Mesenchymal stem cell (in vitro differentiated cells and primary cell): Measurements from ENCODE around the gene FGF10.

ENCODE experiments used
- DNase-seq: peaks from one replicate; pipeline ENCODE4 v3.0.0-alpha.2; 2013
- H2AFZ ChIP-seq: one replicate; pipeline ENCODE4 v1.6.1; 2013; ENCODE audit warnings: low read depth, mild to moderate bottlenecking, control low read depth, inconsistent platforms, low read length, moderate library complexity
- H2AK5ac ChIP-seq: 2 replicates; pipeline ENCODE4 v1.6.1; 2013; ENCODE audit warnings: low read length, moderate library complexity, mild to moderate bottlenecking, inconsistent platforms; ENCODE audit not compliant: severe bottlenecking
- H2BK120ac ChIP-seq: one replicate; pipeline ENCODE4 v1.6.1; 2013; ENCODE audit warnings: low read depth, mild to moderate bottlenecking, inconsistent platforms, low read length, moderate library complexity
- H2BK12ac ChIP-seq, 2 experiments: one replicate each; pipeline ENCODE4 v1.6.1; 2013; ENCODE audit warnings: inconsistent platforms in 2 of 2, low read length in 2 of 2, mild to moderate bottlenecking in 2 of 2, moderate library complexity in 2 of 2, control low read depth in 1 of 2
- H2BK15ac ChIP-seq: one replicate; pipeline ENCODE4 v1.6.1; 2013; ENCODE audit warnings: mild to moderate bottlenecking, low read depth, inconsistent platforms; ENCODE audit not compliant: poor library complexity, severe bottlenecking
- H2BK5ac ChIP-seq: 2 replicates; pipeline ENCODE4 v1.6.1; 2013; ENCODE audit warnings: low read depth, mild to moderate bottlenecking, low read length, control low read depth, inconsistent platforms; ENCODE audit not compliant: poor library complexity, severe bottlenecking
- H3K14ac ChIP-seq, 2 experiments: one replicate each; pipeline ENCODE4 v1.6.1; 2013; ENCODE audit warnings: inconsistent platforms in 2 of 2, low read length in 2 of 2, control low read depth in 1 of 2, mild to moderate bottlenecking in 1 of 2, moderate library complexity in 1 of 2
- H3K18ac ChIP-seq, 2 experiments: one replicate each; pipeline ENCODE4 v1.6.1; 2013; ENCODE audit warnings: inconsistent platforms in 2 of 2, low read length in 2 of 2, control low read depth in 1 of 2, low read depth in 1 of 2, mild to moderate bottlenecking in 1 of 2
- H3K23ac ChIP-seq, 2 experiments: one replicate each; pipeline ENCODE4 v1.6.1; 2013; ENCODE audit warnings: inconsistent platforms in 2 of 2, low read length in 2 of 2, mild to moderate bottlenecking in 2 of 2, moderate library complexity in 2 of 2, control low read depth in 1 of 2
- H3K27ac ChIP-seq: 2 replicates; pipeline ENCODE4 v1.5.1; 2013; ENCODE audit warnings: mild to moderate bottlenecking, moderate library complexity, low read length, control low read depth, inconsistent platforms; ENCODE audit not compliant: poor library complexity, severe bottlenecking
- H3K27me3 ChIP-seq, 2 experiments: 2 replicates each; pipeline versions ENCODE4 v1.6.1 to v1.7.0; 2013; ENCODE audit warnings: low read length in 2 of 2, mild to moderate bottlenecking in 2 of 2, moderate library complexity in 2 of 2, control low read depth in 1 of 2, inconsistent platforms in 1 of 2; ENCODE audit not compliant: control insufficient read depth in 1 of 2, insufficient read depth in 1 of 2
- H3K36me3 ChIP-seq, 2 experiments: 2 replicates each; pipeline versions ENCODE4 v1.6.1 to v1.7.0; 2013; ENCODE audit warnings: low read length in 2 of 2, control low read depth in 1 of 2, inconsistent platforms in 1 of 2, low read depth in 1 of 2, mild to moderate bottlenecking in 1 of 2; ENCODE audit not compliant: insufficient read depth in 2 of 2, control insufficient read depth in 1 of 2
- H3K4ac ChIP-seq, 2 experiments: one replicate each; pipeline ENCODE4 v1.6.1; 2013; ENCODE audit warnings: inconsistent platforms in 2 of 2, low read length in 2 of 2, mild to moderate bottlenecking in 2 of 2, moderate library complexity in 2 of 2, control low read depth in 1 of 2, low read depth in 1 of 2
- H3K4me1 ChIP-seq: 2 replicates; pipeline ENCODE4 v1.6.1; 2013; ENCODE audit warnings: low read depth, low read length, control low read depth; ENCODE audit not compliant: control insufficient read depth, insufficient read depth
- H3K4me2 ChIP-seq: 2 replicates; pipeline ENCODE4 v1.6.1; 2013; ENCODE audit warnings: low read length, mild to moderate bottlenecking, inconsistent platforms; ENCODE audit not compliant: poor library complexity, severe bottlenecking
- H3K4me3 ChIP-seq, 2 experiments: 2 replicates each; pipeline versions ENCODE4 v1.5.1 to v1.7.0; 2013; ENCODE audit warnings: low read length in 2 of 2, mild to moderate bottlenecking in 2 of 2, control low read depth in 1 of 2, low read depth in 1 of 2; ENCODE audit not compliant: insufficient read depth in 1 of 2
- H3K79me1 ChIP-seq: replicated peaks from 2 replicates; pipeline ENCODE4 v1.6.1; 2013; ENCODE audit warnings: mild to moderate bottlenecking, control low read depth, low read length, inconsistent platforms; ENCODE audit not compliant: poor library complexity, severe bottlenecking
- H3K9ac ChIP-seq: 2 replicates; pipeline ENCODE4 v1.7.0; 2013; ENCODE audit warnings: mild to moderate bottlenecking, low read length, moderate library complexity
- H3K9me3 ChIP-seq: 2 replicates; pipeline ENCODE4 v1.7.0; 2013; ENCODE audit warnings: mild to moderate bottlenecking, low read length; ENCODE audit not compliant: control insufficient read depth
- H4K8ac ChIP-seq: one replicate; pipeline ENCODE4 v1.6.1; 2013; ENCODE audit warnings: inconsistent platforms, mild to moderate bottlenecking, low read length, moderate library complexity
- H4K91ac ChIP-seq: one replicate; pipeline ENCODE4 v1.6.1; 2013; ENCODE audit warnings: mild to moderate bottlenecking, low read length, inconsistent platforms
- WGBS: methylation state at CpG from one replicate; pipeline ENCODE4 v1.1.7; 2013; ENCODE audit warnings: mixed read lengths; 5-methylcytosine and 5-hydroxymethylcytosine counted together

FGF10 gene

DNA sequence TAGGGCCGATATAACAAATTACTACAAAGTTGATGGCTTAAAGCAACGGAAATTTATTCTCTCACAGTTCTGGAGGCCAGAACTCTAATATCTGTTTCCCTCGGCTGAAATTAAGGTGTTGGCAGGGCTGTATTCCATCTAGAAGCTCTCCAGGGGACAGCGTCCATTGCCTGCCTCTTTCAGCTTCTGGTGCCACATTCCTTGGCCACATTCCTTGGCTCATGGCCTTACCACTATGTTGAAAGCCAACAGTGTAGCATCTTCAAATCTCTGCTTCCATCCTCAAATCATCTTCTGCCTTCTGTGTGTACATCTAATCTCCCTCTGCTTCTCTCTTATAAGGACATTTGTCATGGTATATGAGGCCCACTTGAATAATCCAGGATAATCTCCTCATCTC lies 17.2 kb downstream of the FGF10 start:
- Histone ChIP-seq H3K27ac (no peak overlapping the region), H3K9me3 (peaks cover 6% of the 10 kb centered on the region), H4K91ac (no peak overlapping the region), H3K18ac (no peak overlapping the region), H3K4me3 (no peak overlapping the region), H3K23ac (no peak overlapping the region), H3K36me3 (no peaks in the 10 kb centered on the region), H3K9ac (no peak overlapping the region), H2BK120ac (no peak overlapping the region), H2BK15ac (no peak overlapping the region), H3K79me1 (no peaks in the 10 kb centered on the region), H2BK5ac (no peak overlapping the region), H2BK12ac (no peak overlapping the region), H3K4me1 (no peaks in the 10 kb centered on the region), H3K14ac (no peak overlapping the region), H2AK5ac (no peak overlapping the region), H2AFZ (no peak overlapping the region), H3K4ac (no peak overlapping the region), H4K8ac (no peak overlapping the region), H3K4me2 (no peak overlapping the region), H3K27me3 (no peaks in the 10 kb centered on the region)
- DNase-seq, result no peak
- WGBS, result 86% methylated on average over 4 of the region's 4 CpGs

DNA sequence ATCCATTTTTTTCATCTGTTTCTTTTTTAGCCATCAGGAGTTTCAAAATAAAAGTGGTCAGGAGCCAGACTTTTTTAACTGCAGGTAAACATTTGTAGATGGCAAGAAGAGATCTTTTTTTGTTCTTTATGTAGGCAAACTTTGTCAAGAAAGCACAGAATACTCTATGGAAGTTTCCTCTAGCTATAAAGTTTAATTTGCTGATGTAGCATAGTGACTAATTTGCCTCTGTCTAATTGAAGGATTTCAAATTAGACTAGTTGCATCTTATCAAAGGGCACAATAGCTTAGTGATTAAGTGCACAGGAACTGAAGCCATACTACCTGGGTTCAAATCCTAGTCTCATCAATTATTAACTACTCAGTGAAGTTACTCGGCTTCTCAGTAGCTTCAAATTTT lies 22.0 kb downstream of the FGF10 start:
- no peak overlapping the region for H2AFZ ChIP-seq
- no peak overlapping the region for H4K8ac ChIP-seq
- H2BK120ac ChIP-seq, result no peak overlapping the region
- H3K9me3 ChIP-seq, result no peaks in the 10 kb centered on the region
- H3K4ac ChIP-seq, result no peak overlapping the region
- no peak overlapping the region for H3K23ac ChIP-seq
- H3K79me1 ChIP-seq, result no peaks in the 10 kb centered on the region
- H3K9ac ChIP-seq, result no peak overlapping the region
- H3K18ac ChIP-seq, result no peak overlapping the region
- no peak overlapping the region for H3K27ac ChIP-seq
- no peak overlapping the region for H2BK5ac ChIP-seq
- H3K4me3 ChIP-seq, result no peak overlapping the region
- no peak overlapping the region for H3K14ac ChIP-seq
- H3K27me3 ChIP-seq, result no peaks in the 10 kb centered on the region
- H2AK5ac ChIP-seq, result no peak overlapping the region
- no peak for DNase-seq
- no peak overlapping the region for H3K4me2 ChIP-seq
- H2BK15ac ChIP-seq, result no peak overlapping the region
- no peaks in the 10 kb centered on the region for H3K4me1 ChIP-seq
- H4K91ac ChIP-seq, result no peak overlapping the region
- WGBS, result no CpG with 5 or more reads among the region's 1 CpG
- no peaks in the 10 kb centered on the region for H3K36me3 ChIP-seq
- no peak overlapping the region for H2BK12ac ChIP-seq

GRCh38 chr5:44365345-44365744 lies 23.9 kb downstream of the FGF10 start:
- Histone ChIP-seq H2AFZ (no peak overlapping the region), H2AK5ac (no peak overlapping the region), H4K91ac (no peak overlapping the region), H3K9ac (no peak overlapping the region), H3K4me1 (no peaks in the 10 kb centered on the region), H2BK15ac (no peak overlapping the region), H3K79me1 (no peaks in the 10 kb centered on the region), H2BK12ac (no peak overlapping the region), H3K14ac (no peak overlapping the region), H3K9me3 (no peaks in the 10 kb centered on the region), H3K18ac (no peak overlapping the region), H3K27me3 (no peaks in the 10 kb centered on the region), H4K8ac (no peak overlapping the region), H3K23ac (no peak overlapping the region), H3K4me3 (no peak overlapping the region), H3K36me3 (no peaks in the 10 kb centered on the region), H2BK5ac (no peak overlapping the region), H2BK120ac (no peak overlapping the region), H3K4ac (no peak overlapping the region), H3K4me2 (no peak overlapping the region), H3K27ac (no peak overlapping the region)
- DNase-seq, result peak; percentile 32
- 0% methylated on average over 1 of the region's 2 CpGs for WGBS

DNA sequence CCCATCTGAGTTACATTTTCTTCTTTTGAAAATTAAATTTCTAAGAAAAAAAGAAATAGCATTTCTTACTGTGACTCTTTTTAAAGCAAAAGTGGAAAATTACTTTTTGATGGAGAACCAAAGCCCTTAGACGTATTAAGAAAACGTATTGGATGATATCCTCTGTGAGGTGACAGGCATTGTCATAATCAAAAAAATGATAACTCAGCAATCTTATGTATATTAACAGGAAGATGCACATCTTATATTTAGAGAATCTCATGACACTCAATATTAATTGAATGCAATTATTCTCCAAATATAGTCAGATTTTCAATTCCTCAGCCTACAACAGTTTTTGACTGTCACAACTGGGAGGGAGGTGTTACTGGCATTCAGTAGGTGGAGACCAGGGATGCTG lies 25.1 kb downstream of the FGF10 start:
- Histone ChIP-seq H2BK5ac (no peak overlapping the region), H4K8ac (no peak overlapping the region), H2AFZ (no peak overlapping the region), H3K4me2 (no peak overlapping the region), H3K27me3 (no peaks in the 10 kb centered on the region), H3K4ac (no peak overlapping the region), H3K9ac (no peak overlapping the region), H2BK120ac (no peak overlapping the region), H3K27ac (no peak overlapping the region), H2BK15ac (no peak overlapping the region), H4K91ac (no peak overlapping the region), H3K36me3 (no peaks in the 10 kb centered on the region), H3K9me3 (no peaks in the 10 kb centered on the region), H3K4me3 (no peak overlapping the region), H3K4me1 (no peaks in the 10 kb centered on the region), H3K14ac (no peak overlapping the region), H2AK5ac (no peak overlapping the region), H3K23ac (no peak overlapping the region), H3K18ac (no peak overlapping the region), H2BK12ac (no peak overlapping the region), H3K79me1 (no peaks in the 10 kb centered on the region)
- no CpG with 5 or more reads among the region's 2 CpGs for WGBS
- no peak for DNase-seq
